Activated CD4-positive, alpha-beta T cell treated with anti-CD3 and anti-CD28 coated beads, Interleukin-2, amount 50 U/mL, for 4 hours (primary cell): ENCODE measurements around the gene EMP1.

Source experiments
- DNase-seq, 2 experiments: peaks; one replicate each; pipeline ENCODE4 v3.0.0-alpha.2; 2020

EMP1 gene

GRCh38 chr12:13223941-13224340 lies 27.4 kb downstream of the EMP1 start:
- no peak for DNase-seq

- no peak for DNase-seq
Observed at GRCh38 chr12:13227191-13227590, 30.7 kb downstream of the EMP1 start.

- DNase-seq = no peak
Observed at GRCh38 chr12:13228579-13228978, 32.1 kb downstream of the EMP1 start.

- no peak for DNase-seq
Observed at GRCh38 chr12:13229504-13229903, 33.0 kb downstream of the EMP1 start.

GRCh38 chr12:13230500-13230899 lies 34.0 kb downstream of the EMP1 start:
- no peak for DNase-seq

- peak; percentile 9 to 11 for DNase-seq
Observed at GRCh38 chr12:13233830-13234641, 37.5 kb downstream of the EMP1 start.

- DNase-seq = no peak
Observed at GRCh38 chr12:13238204-13238603, 41.7 kb downstream of the EMP1 start.

GRCh38 chr12:13241833-13242488 lies 45.4 kb downstream of the EMP1 start:
- DNase-seq = no peak

GRCh38 chr12:13242936-13243335 lies 46.4 kb downstream of the EMP1 start:
- DNase-seq = no peak

GRCh38 chr12:13243516-13244070 lies 47.1 kb downstream of the EMP1 start:
- no peak for DNase-seq

- no peak for DNase-seq
Observed at GRCh38 chr12:13247596-13247995, 51.1 kb downstream of the EMP1 start.

GRCh38 chr12:13248964-13249363 lies 52.4 kb downstream of the EMP1 start:
- no peak for DNase-seq

GRCh38 chr12:13250416-13250815 lies 53.9 kb downstream of the EMP1 start:
- DNase-seq = no peak

- no peak for DNase-seq
Observed at GRCh38 chr12:13251521-13251920, 55.0 kb downstream of the EMP1 start.

- DNase-seq = no peak
Observed at GRCh38 chr12:13252024-13252423, 55.5 kb downstream of the EMP1 start.

GRCh38 chr12:13252616-13253015 lies 56.1 kb downstream of the EMP1 start:
- no peak for DNase-seq

GRCh38 chr12:13253966-13254760 lies 57.6 kb downstream of the EMP1 start:
- DNase-seq = no peak

GRCh38 chr12:13255792-13256691 lies 59.5 kb downstream of the EMP1 start:
- peak; percentile 65 to 66 for DNase-seq

GRCh38 chr12:13256692-13257045 lies 60.1 kb downstream of the EMP1 start:
- no peak for DNase-seq

- no peak for DNase-seq
Observed at GRCh38 chr12:13257356-13257875, 60.9 kb downstream of the EMP1 start.

- DNase-seq = no peak
Observed at GRCh38 chr12:13258197-13258596, 61.7 kb downstream of the EMP1 start.

- DNase-seq = no peak
Observed at GRCh38 chr12:13258717-13259119, 62.2 kb downstream of the EMP1 start.
